GM12878 (cell line): ENCODE results near the gene NOS3. TPM values are rescaled to one million over a fixed set of nuclear protein-coding genes. Genes with fewer than 3 reads are reported as not detected.
A peak's percentile ranks its signal among the peaks of the same experiment; 100 is the strongest.

Experiments
- CBX5 ChIP-seq: sonication (generic); IDR thresholded peaks from 2 replicates; pipeline ENCODE4 v1.6.1; 2016; ENCODE audit warnings: low read depth, moderate library complexity, mild to moderate bottlenecking, inconsistent platforms
- CEBPZ ChIP-seq: fragments of 150-350 bp; IDR thresholded peaks from 2 replicates; pipeline ENCODE4 v1.6.1; 2016; ENCODE audit warnings: low read depth, low read length
- E2F8 ChIP-seq: fragments of 450-650 bp; IDR thresholded peaks from 2 replicates; pipeline ENCODE4 v1.6.1; 2018; ENCODE audit warnings: mild to moderate bottlenecking, low read depth, moderate library complexity; ENCODE audit not compliant: partially characterized antibody
- GATAD2B ChIP-seq: fragments of 450-650 bp; conservative IDR thresholded peaks from 2 replicates; pipeline ENCODE4 v1.6.1; 2017; ENCODE audit warnings: low read depth, mild to moderate bottlenecking, moderate library complexity
- KAT2A ChIP-seq: conservative IDR thresholded peaks from 2 replicates; pipeline ENCODE4 v1.6.1; 2011; ENCODE audit warnings: low read depth, low read length; ENCODE audit not compliant: control insufficient read depth
- MXI1 ChIP-seq: fragments of 150-350 bp; IDR thresholded peaks from 2 replicates; pipeline ENCODE4 v1.6.1; 2011; ENCODE audit warnings: low read depth, mild to moderate bottlenecking, inconsistent platforms, low read length, improper control_type of control experiment
- MYC ChIP-seq: IDR thresholded peaks from 2 replicates; pipeline ENCODE4 v1.6.1; 2011; ENCODE audit warnings: mild to moderate bottlenecking, low read length, moderate library complexity, inconsistent platforms; ENCODE audit not compliant: insufficient read depth, insufficient replicate concordance, insufficient read length, severe bottlenecking
- NR2F1 ChIP-seq: fragments of 450-650 bp; conservative IDR thresholded peaks from 2 replicates; pipeline ENCODE4 v1.6.1; 2017; ENCODE audit warnings: mild to moderate bottlenecking
- PKNOX1 ChIP-seq: fragments of 450-650 bp; IDR thresholded peaks from 2 replicates; pipeline ENCODE4 v1.6.1; 2016; ENCODE audit warnings: mild to moderate bottlenecking
- POLR2AphosphoS2 ChIP-seq: IDR thresholded peaks from 2 replicates; pipeline ENCODE4 v1.6.1; 2011; ENCODE audit warnings: low read depth, mild to moderate bottlenecking, low read length, improper control_type of control experiment, moderate library complexity
- POLR2AphosphoS5 ChIP-seq: IDR thresholded peaks from 2 replicates; pipeline ENCODE4 v1.6.1; 2011; ENCODE audit warnings: mild to moderate bottlenecking, low read length, inconsistent platforms
- RUNX3 ChIP-seq: IDR thresholded peaks from 2 replicates; pipeline ENCODE4 v1.6.1; 2012; ENCODE audit warnings: low read length, inconsistent platforms
- SMC3 ChIP-seq: IDR thresholded peaks from 2 replicates; pipeline ENCODE4 v1.6.1; 2011; ENCODE audit warnings: low read length, improper control_type of control experiment, borderline replicate concordance
- SPI1 ChIP-seq: IDR thresholded peaks from 2 replicates; pipeline ENCODE4 v1.6.1; 2011; ENCODE audit warnings: low read depth, mild to moderate bottlenecking, low read length, moderate library complexity, borderline replicate concordance; ENCODE audit not compliant: insufficient read depth
- SRF ChIP-seq, 2 experiments: IDR thresholded peaks; 2 replicates each; pipeline ENCODE4 v1.6.1; 2011; ENCODE audit warnings: low read depth in 2 of 2, low read length in 2 of 2, mild to moderate bottlenecking in 1 of 2, moderate library complexity in 1 of 2
- SUPT20H ChIP-seq: IDR thresholded peaks from 2 replicates; pipeline ENCODE4 v1.6.1; 2011; ENCODE audit warnings: low read depth, mild to moderate bottlenecking, low read length, moderate library complexity, borderline replicate concordance; ENCODE audit not compliant: control insufficient read depth
- TARDBP ChIP-seq: IDR thresholded peaks from 2 replicates; pipeline ENCODE4 v1.6.1; 2016; ENCODE audit warnings: borderline replicate concordance
- TCF12 ChIP-seq: IDR thresholded peaks from 2 replicates; pipeline ENCODE4 v1.6.1; 2011; ENCODE audit warnings: low read depth, mild to moderate bottlenecking, low read length
- YY1 ChIP-seq: IDR thresholded peaks from 2 replicates; pipeline ENCODE4 v1.6.1; 2011; ENCODE audit warnings: low read depth, mild to moderate bottlenecking, low read length
- ZNF207 ChIP-seq: fragments of 450-650 bp; IDR thresholded peaks from 2 replicates; pipeline ENCODE4 v1.6.1; 2014; ENCODE audit warnings: antibody characterized with exemption, mild to moderate bottlenecking, borderline replicate concordance
- polyA plus RNA-seq, 11 experiments: library from polyadenylated mRNA; depleted of rRNA in 4 of 11; unstranded in 6 of 11; stranded (reverse) in 5 of 11; fragments of >200 nt; fragmentation: Nextera tagmentation in 4 of 11; fragmentation: Illumina TruSeq in 1 of 11; extraction: Ambion mirVana in 4 of 11; extraction: Trizol in 1 of 11; gene quantifications; 1 replicate in 1 of 11; 2 replicates in 10 of 11; pipeline versions ENCODE4 v1.2.1 to v1.2.3, GENCODE V29; 2011 to 2016; ENCODE audit warnings: inconsistent platforms in 2 of 11, missing spikeins in 2 of 11, low read depth in 1 of 11
- total RNA-seq, 4 experiments: library from RNA; depleted of rRNA in 3 of 4; stranded (reverse); fragments of >200 nt in 3 of 4; fragmentation: Illumina TruSeq in 1 of 4; extraction: Trizol in 1 of 4; gene quantifications; 2 replicates each; pipeline versions ENCODE4 v1.2.1 to v1.2.3, GENCODE V29; 2013 to 2021

Gene NOS3
- total and polyA plus RNA-seq, 10 of the 15 experiments (the other 5 are each of a cell fraction or from before 2014, with no cell fraction given): 0.06 to 0.92 (median 0.30) TPM; not detected in 3

GRCh38 chr7:151028131-151028947, 37.5 kb downstream of the NOS3 start, which contains the start of gene ABCB8 (continued):
- no peak for TF ChIP-seq SUPT20H
- 0 out of 2 replicates have a peak, but pooled peaks have one; percentile 47 for TF ChIP-seq CBX5
- TF ChIP-seq GATAD2B: 0 out of 2 replicates have a peak, but pooled peaks have one; percentile 10
- TF ChIP-seq YY1: peak; percentile 86
- TF ChIP-seq ZNF207: peak; percentile 81; the same call in 1 of the 2 replicates
- peak; percentile 81; the same call in 1 of the 2 replicates for TF ChIP-seq TARDBP
- TF ChIP-seq POLR2AphosphoS2: 0 out of 2 replicates have a peak, but pooled peaks have one; percentile 24
- TF ChIP-seq SRF (IDR thresholded peaks at IDR 0.05; ENCODE audit: low read depth in 2 of 2, low read length in 2 of 2): 0 out of 4 replicates have a peak, but pooled peaks of 1 of the 2 experiments have one; percentile 30
- peak; percentile 49; the same call in 1 of the 2 replicates for TF ChIP-seq SMC3
- no peak for TF ChIP-seq MYC
- peak; percentile 50; the same call in 1 of the 2 replicates for TF ChIP-seq POLR2AphosphoS5
- peak; percentile 83 for TF ChIP-seq MXI1
- TF ChIP-seq NR2F1: peak; percentile 69; the same call in 1 of the 2 replicates
- TF ChIP-seq RUNX3: peak; percentile 27; the same call in 1 of the 2 replicates
- no peak for TF ChIP-seq KAT2A
- TF ChIP-seq TCF12: peak; percentile 82; the same call in 1 of the 2 replicates
- TF ChIP-seq CEBPZ: peak; percentile 85
- TF ChIP-seq SPI1: peak; percentile 55; the same call in 1 of the 2 replicates
- TF ChIP-seq E2F8: no peak
- TF ChIP-seq PKNOX1: peak; percentile 99
